Limb (tissue), 2 donors: ENCODE results near the gene TMOD2.

ENCODE experiments used
- DNase-seq, 2 donors: peaks; one replicate each; pipeline ENCODE4 v3.0.0-alpha.2; 2016; ENCODE audit errors: extremely low spot score in 2 of 2

Gene TMOD2

DNA sequence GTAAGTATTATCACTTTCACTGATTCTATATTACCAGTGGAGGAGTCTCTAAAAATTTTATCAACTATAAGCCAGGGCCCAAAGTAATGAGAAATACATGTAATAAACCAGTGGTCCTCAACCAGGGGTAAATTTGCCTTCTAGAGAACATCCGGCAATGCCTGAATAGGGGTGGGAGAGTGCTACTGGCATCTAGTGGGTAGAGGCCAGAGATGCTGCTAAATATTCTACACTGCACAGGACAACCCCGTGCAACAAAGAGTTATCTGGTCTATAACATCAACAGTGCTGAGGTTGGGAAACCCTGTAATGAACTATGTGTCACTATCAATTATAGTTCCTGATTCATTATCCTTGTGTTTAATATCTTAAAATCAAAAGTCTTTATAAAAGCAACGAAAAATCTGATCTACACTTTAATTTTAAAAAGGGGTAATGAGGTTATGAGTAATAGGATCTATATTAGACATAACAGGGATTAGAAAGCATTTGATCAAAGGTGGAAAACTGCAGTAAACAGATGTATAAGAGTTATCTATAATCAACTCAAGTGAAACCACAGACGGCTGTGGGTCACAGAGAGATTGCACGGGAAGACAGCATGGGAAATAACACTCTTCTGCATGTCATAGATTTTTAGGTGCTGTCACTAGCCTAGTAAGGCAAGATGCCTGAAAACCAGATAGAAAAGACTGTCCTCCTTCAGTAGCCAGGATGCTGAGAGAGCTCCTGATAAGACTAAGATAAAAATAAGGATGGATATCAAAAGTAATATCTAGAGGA lies 16.0 kb upstream of the TMOD2 start:
- no peak for DNase-seq

GRCh38 chr15:51736069-51736468 lies 15.3 kb upstream of the TMOD2 start:
- DNase-seq, result no peak

- no peak for DNase-seq
These were observed 14.5 kb upstream of the TMOD2 start for GRCh38 chr15:51736751-51737521.

- peak in 1 of 2 donors; percentile 81 for DNase-seq
These were observed 13.7 kb upstream of the TMOD2 start, which contains the start of gene LYSMD2 for GRCh38 chr15:51737522-51738305. Gene LYSMD2, minus strand, starts transcription at chr15:51737655. Its CDS starts 33 bp downstream, at chr15:51737622.

DNA sequence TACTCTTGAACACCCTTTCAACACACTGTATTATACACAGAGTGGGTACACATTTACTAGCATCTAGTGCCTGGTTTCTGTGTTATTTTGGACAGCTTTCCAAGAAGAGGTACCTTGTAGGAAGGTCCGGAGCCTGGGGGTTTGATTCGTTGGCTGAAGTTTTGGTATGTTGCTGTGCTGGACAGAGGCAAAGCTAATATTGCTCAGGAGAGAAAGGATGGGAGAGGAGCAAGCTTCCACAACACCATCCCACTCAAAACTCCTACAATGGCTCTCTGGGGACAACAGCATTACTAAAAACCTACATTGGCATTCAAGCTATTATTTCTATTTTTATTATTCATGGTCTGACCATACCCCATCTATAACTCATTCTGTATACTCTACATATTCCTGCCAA lies 12.8 kb upstream of the TMOD2 start:
- DNase-seq, result no peak

- no peak for DNase-seq
These were observed 12.2 kb upstream of the TMOD2 start for GRCh38 chr15:51739061-51739712.

DNA sequence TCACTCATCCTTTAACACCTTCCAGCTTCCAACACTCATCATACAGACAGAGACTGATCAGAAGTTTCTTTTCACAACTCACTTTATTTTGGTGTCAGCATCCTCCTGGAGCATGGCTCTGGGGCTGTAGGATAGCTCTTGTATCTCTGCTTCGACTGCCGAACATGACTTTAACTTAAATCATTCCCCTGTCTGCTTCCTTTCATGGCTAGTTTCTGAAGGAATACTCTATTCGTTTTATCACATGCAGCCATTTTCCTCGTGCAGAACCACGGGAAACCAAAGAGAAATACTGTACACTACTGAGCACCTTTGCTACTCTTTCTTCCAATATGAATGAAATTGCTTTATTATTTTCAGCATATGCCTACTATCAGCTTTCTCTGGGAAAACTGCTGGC lies 2.1 kb upstream of the TMOD2 start:
- no peak for DNase-seq

DNA sequence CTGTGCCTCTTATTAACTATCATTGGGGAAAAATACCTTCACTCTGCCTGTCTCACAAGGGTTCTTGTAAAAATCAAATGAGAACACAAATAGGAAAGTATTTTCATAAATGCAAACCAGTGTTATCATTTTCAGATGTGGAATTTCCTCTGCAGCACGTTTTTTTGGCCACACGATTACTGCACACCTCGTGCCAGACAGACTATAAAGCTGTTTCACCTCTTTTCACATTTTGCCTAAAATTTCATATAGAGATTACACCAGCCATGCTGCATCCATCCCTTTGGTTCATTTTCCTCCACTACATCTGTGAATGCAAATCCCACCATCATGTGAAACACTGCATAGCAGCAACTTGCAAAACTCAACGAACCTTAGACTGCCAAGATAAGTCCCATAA lies 1.2 kb upstream of the TMOD2 start:
- DNase-seq, result no peak

DNA sequence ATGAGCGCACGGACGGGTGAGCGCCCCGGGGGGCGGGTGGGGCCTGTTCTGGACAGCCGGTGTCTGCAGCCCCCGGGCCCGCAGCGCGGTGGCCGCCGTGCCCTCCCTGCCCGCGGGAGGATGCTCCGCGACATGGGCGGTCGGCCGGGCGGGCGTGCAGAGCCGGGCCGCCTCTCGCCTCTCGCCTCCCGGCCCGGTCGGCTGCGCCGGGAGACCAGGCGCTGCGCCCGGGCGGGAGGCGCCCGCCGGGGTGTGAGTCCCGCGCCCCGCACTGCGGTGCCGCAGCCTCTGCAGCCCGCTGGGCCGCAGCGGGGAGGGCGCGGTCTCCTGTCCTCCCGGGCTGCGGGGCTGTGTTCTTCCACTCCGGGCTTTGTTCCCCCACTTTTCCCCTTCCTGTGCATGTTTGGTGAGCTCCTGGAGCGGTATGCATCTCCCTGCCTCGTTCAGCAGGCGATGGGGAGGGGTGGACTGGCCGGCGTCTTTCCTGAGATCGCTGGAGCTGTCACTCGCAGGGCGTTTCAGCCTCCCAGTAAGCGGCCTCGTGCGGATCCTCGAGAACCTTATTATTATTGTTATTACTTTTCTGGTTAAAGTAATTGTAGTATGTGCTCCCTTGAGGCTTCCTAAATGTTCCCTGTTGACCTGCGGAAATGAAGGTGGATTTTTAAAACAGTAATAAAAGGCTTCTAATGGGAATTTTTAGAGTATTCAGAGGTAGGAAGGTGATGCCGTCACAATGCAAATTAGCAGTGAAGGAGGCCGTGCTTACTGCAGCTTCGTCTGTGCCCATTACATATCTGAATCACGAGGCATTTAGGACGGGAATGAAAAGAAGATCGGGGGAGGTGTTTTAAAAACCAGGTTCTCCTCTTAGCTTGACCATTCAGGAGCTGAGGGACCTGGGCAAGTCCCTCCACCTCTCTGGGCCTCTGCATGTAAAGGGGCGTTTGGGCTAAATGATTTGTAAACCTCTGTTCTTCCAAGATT lies 593 bp downstream of the TMOD2 start:
- peak; percentile 5 to 59 for DNase-seq

GRCh38 chr15:51752888-51753287 lies 1.5 kb downstream of the TMOD2 start:
- no peak for DNase-seq

- no peak for DNase-seq
These were observed 2.9 kb downstream of the TMOD2 start for GRCh38 chr15:51754267-51754666.

DNA sequence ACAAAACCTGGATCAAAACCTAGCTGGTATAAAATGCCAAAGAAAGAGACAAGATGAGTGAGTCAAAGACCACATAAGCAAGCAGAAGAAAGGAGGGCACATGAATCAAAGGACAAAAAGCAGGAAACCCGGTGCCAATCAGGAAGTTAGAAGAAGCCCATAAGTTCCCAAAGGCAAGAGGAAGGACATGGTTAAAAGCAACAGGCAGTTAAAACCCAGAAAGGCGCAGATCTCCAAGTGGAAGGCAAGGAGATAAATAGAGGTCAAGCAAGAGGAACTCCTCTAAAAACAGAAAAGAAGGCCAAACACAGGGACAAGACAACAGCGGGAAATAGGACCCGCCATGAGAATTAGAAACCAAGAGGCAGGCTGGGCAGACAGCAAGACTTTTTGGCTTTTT lies 4.4 kb downstream of the TMOD2 start:
- DNase-seq, result no peak

DNA sequence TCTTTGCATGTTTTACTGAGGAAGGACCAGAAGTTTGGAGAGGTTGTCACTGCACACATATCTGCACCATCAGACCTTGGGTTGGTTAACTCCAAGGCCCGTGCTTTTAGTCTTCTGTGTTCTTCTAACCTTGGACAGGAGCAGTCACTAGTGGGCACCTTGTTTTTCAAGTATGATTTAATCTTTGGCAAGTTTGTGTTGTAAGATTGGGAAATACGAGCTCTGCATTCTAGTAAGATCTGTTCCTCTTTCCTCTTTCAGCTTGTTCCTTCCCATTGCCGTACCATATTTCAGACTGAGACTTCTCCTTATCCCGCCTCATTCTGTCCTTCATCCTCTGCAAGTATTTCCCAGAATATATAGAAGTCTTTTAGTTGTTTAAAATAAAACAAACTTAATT lies 5.1 kb downstream of the TMOD2 start:
- no peak for DNase-seq

DNA sequence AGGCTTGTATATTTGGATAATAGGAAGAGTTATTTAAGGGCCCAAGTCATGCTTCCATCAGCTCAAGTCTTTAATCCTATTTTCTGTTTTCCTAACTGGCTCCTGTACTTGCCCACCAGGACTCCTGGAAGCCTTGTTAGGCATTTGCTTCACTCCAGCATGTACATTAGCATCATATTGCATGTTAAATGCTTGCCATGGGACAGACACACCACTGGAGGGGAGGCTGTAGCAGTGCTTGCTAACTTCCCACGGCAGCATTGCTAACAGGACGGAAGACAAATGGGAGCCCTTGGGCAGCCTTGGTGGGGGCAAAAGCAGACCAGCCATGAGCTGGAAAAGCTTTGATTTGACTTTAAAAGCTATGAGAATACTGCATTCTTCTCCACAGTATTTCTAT lies 6.1 kb downstream of the TMOD2 start:
- no peak for DNase-seq

GRCh38 chr15:51758645-51759044 lies 7.2 kb downstream of the TMOD2 start:
- peak; percentile 11 to 46 for DNase-seq

- DNase-seq, result peak in 1 of 2 donors; percentile 54
These were observed 8.2 kb downstream of the TMOD2 start for GRCh38 chr15:51759557-51760070.

- DNase-seq, result no peak
These were observed 9.4 kb downstream of the TMOD2 start for GRCh38 chr15:51760805-51761204.

DNA sequence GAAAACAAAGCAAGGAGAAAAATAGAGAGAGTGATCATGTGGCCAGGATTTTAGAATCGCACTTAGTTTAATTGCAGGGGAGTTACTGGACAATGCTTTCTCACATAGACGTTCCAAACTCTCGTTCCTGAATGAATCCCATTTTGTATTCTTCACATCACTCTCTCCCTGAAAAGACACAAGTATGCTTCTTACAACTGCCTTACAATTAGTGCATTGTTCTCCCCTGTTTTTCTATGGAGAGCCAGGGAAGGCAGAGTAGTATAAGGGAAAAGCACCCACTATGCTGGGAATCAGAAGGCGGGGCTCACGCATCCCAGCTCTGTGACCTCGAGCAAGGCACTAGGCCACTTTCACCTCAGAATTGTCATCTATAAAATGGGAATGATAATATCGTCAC lies 14.4 kb downstream of the TMOD2 start:
- DNase-seq, result no peak

GRCh38 chr15:51766341-51766740 lies 14.9 kb downstream of the TMOD2 start:
- no peak for DNase-seq

GRCh38 chr15:51768018-51768417 lies 16.6 kb downstream of the TMOD2 start:
- no peak for DNase-seq
